ENCODE results near the gene POP4.
A peak's percentile ranks its signal among the peaks of the same experiment; 100 is the strongest.

POP4 gene

GRCh38 chr19:29576761-29577648 lies 29.1 kb upstream of the POP4 start:
- no peak for DNase-seq (ENCODE audit: low read depth)

DNA sequence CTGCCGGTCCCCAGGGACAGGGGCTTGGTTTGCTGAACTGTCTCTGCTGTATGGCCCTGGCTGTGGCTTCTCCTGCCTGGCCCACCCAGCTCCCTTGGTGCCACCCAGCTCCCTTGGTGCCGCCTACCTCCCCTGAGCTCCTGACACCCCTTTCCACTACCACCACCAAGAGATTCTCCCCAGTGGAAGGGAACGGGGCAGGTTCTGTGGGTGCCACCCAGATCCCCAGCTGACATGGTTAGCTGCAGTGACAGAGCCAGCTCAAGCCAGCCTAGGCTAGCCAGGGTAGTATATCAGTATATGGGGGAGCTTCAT lies 28.5 kb upstream of the POP4 start:
- DNase-seq (ENCODE audit: low read depth), result no peak

GRCh38 chr19:29578349-29578748 lies 27.7 kb upstream of the POP4 start:
- DNase-seq (ENCODE audit: low read depth), result no peak

- no peak for DNase-seq (ENCODE audit: low read depth)
Measured at GRCh38 chr19:29579308-29579910, 26.7 kb upstream of the POP4 start.

DNA sequence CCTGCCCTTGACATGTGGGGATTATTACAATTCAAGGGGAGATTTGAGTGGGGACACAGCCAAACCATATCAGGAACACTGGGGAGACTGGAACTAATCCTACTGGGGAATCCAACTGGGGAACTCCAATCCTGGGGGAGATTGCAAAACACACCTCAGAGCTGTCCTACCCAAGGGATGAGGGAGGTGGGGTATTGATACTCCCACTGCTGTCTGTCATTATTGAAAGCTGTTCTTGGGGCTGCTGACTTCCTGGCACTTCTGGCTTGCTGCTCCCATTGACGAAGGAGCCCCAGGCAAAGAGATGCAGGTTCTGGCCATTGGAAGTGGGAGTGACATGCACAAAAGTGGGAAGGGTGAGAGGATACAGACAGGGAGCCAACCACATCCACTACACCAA lies 24.7 kb upstream of the POP4 start:
- no peak for DNase-seq (ENCODE audit: low read depth)

DNA sequence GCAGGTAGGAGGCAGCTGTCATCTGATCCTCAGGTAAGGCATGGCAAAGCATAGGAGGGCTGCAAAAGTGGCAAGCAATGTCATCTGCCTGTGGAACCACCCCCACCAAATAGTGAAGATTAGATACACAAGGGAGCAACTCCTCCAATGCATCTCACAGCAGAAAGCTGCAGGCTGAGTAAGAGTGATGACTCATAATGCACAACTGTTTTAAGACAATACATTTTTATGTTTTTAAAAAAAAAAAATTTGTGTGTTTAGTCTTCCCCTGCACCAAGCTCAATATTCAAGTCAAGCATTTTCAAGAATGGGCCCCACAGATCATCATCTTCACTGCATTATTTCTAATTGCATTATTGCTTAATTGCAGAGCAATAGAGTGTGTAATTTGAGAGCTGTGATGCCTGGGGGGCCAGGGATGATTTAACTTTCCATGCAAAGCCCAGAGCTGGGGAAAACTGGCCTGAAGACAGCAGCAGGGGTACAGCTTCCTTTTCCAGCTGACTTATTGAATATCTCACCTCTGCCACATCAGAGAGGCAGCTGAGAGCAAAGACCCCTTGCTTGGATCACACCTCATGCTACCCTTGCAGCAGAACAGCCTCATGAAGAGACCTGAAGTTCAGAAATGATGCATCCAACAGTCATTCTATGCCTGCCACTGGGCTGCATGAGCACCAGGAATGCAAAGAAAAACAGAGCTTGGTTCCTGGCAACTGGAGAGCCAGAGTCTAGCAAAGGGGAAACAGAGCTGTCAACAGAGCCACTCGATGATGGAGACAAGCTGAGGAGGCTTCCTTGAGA lies 22.7 kb upstream of the POP4 start:
- DNase-seq (ENCODE audit: low read depth), result no peak

- no peak for DNase-seq (ENCODE audit: low read depth)
Measured at GRCh38 chr19:29586401-29586800, 19.7 kb upstream of the POP4 start.

DNA sequence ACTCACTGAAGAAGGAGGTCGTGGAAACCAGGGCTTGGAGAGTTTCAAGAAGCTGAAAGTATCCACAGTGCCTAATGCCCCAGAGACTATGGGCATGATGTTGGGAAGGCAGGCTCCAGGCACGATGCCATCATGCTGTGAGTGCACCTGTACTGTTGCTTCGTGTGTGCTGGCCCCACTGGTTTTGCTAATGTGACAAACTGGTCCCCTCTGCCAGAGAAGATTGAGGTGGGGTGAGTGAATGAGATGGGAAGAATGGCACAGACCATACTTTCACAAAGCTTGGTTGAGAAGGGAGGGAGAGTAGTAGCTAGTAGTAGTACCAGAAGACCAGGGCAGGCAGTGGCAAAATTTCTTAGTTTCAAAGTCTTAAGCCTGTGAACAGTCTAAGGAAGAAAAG lies 19.0 kb upstream of the POP4 start:
- no peak for DNase-seq (ENCODE audit: low read depth)

DNA sequence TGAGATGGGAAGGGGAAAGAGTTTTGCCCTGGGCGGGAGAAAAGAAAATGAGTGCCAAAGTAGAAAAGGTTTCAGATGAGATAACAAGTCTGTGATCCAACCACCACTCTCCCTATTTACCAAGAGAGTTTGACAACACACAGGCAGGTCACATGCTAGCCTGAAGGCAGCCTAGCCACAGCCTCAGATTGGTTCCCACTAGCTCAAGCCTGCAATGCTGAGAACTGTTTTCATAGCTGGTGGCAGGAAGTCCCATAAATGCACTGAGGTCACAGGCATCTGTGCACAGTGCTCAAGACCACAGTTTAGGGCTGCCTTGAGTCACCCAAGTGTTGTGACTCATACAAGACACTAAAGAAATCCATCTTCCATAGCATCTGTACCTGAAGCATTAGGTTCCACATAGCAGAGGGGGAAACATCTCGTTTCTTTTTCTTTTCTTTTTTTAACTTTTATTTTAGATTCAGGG lies 18.5 kb upstream of the POP4 start:
- DNase-seq (ENCODE audit: low read depth), result no peak

- DNase-seq (ENCODE audit: low read depth), result no peak
Measured at GRCh38 chr19:29588095-29588494, 18.0 kb upstream of the POP4 start.

GRCh38 chr19:29590278-29590677 lies 15.8 kb upstream of the POP4 start:
- no peak for DNase-seq (ENCODE audit: low read depth)

DNA sequence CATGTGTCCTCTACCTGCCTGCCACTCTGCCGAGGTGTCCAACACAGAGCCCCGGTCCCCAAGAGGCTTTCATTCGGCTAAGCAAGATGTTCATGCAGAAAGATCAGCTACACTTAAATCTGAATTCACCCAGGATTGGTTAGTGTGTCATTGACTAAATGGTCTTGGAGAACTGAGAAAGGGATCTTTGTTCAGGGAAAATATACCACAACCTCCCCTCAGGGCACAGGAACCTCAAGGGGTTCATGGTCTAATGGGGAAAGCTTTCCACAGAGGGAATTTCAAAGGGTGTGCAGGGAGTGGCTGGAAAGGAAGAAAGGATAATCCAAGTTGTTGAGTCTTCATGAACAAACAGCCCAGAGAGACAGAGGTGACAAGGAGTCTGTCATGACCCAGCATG lies 14.4 kb upstream of the POP4 start:
- no peak for DNase-seq (ENCODE audit: low read depth)

GRCh38 chr19:29593869-29594268 lies 12.2 kb upstream of the POP4 start:
- DNase-seq (ENCODE audit: low read depth), result no peak

DNA sequence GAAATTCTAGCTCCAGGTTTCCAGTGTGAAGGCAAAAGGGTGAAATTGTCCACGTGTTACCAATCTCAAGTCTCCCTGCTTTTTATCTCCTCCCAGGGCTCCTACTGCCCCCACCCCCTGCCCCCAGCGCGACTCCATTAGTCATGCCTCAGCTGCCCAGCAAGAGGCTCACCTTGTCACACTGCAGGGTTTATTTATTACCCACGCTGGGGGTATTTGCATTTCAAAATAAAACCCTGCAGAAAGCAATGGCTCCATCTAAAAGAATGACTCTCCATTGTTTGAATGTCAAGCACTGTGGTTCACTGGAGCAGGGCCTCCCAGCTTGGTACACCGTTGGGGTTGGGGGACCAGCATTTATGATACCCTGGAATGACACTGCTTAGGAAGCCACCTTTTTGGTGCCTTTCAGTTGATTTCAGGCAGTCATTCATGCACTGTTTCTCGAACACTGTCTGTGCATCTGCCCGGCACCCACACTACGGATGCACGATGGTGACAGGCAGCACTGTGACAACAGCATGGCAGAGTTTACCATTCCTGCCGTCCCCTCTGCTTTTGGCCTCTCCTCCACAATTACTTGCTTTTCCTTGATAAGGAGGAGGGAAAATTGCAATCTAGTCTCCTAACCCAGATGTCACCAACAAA lies 9.9 kb upstream of the POP4 start:
- DNase-seq (ENCODE audit: low read depth), result no peak

DNA sequence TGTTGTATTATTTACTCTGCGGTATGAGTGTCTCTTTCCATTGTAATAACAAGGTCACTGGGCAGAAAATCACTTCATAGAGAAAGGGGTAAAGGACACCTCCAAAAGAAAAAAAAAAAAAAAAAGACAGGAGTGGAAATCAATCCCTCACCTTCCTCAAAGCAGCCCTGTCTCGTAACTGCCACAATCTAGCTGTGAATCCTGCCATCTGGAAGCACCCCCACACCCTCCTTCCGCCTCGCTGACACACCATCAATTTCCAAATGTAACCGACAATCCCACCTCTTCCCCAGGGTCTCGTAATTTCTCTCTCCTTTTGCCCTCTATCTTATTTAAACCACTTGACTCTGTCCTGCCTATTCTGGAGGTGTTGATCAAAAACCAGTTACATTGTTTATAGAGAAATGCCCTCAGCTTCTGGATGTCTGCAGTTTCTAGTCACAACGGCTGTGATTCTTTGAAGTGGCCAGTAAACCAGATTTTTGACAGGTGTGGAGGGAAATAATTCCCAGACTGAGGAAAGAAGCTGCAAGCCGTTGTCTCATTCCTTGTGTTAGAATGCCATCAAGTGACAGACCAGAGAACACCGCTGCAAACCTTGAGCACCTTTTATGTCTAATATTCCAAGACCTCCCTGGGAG lies 9.1 kb upstream of the POP4 start:
- no peak for DNase-seq (ENCODE audit: low read depth)

DNA sequence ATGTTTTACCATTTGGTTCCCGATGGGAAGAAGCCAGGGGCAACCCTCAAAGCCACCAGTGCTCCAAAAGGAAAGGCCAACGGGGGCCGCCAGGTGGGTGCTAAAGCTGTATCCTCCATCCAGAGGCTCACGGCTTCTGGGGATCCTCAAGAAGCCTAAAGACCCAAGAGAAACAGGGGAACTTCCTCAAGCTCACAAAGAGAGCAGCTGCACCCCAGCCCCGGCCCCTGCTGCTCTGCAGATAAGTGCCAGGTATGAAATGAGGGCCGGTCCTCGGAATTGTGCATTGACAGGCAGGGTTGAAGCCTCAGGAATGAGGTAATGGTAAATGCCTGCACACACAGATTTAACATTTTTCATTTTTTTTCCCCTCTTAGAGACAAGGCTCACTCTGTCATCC lies 8.0 kb upstream of the POP4 start:
- DNase-seq (ENCODE audit: low read depth), result no peak

GRCh38 chr19:29598496-29598895 lies 7.6 kb upstream of the POP4 start:
- DNase-seq (ENCODE audit: low read depth), result no peak

DNA sequence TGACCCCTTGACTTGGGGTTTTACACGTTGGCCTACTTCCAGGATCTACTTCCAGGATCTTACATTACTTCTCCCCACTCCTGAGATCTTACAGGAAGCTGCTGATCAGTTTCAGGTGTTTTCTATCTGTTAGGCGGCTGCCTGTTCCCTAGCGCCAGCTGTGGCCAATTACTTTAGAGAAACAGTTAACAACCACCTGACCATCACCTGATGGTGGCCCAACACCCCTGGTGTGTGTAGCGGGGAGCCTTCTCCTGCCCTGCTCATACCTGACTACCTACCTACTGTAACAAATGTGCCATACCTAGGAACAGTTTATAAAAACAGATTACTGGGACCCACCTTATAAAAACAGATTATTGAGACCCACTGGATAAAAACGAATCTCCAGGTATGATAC lies 2.8 kb upstream of the POP4 start:
- DNase-seq (ENCODE audit: low read depth), result no peak

GRCh38 chr19:29606420-29606747 lies 301 bp downstream of the POP4 start:
- DNase-seq (ENCODE audit: low read depth), result no peak

DNA sequence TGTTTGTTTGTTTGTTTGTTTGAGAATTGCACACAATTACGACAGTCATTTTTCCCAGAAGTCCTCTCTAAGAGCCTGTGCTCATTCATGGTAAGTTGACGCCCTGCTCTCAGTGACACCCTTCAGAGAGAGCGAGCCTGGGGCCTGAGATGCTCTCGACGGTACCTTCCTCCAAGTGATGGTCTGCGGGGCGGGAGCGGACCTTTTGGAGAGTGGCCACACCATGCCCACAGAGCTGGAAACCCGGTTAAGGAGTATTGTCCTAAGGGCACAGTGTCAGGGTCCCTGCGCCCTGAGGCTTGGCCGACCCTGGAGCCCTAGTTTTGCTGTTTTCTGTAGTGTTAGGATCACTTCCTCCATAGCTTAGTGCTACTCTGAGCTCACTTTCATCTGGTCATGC lies 3.6 kb downstream of the POP4 start:
- no peak for DNase-seq (ENCODE audit: low read depth)

- no peak for DNase-seq (ENCODE audit: low read depth)
Measured at GRCh38 chr19:29610213-29610573, 4.1 kb downstream of the POP4 start.

DNA sequence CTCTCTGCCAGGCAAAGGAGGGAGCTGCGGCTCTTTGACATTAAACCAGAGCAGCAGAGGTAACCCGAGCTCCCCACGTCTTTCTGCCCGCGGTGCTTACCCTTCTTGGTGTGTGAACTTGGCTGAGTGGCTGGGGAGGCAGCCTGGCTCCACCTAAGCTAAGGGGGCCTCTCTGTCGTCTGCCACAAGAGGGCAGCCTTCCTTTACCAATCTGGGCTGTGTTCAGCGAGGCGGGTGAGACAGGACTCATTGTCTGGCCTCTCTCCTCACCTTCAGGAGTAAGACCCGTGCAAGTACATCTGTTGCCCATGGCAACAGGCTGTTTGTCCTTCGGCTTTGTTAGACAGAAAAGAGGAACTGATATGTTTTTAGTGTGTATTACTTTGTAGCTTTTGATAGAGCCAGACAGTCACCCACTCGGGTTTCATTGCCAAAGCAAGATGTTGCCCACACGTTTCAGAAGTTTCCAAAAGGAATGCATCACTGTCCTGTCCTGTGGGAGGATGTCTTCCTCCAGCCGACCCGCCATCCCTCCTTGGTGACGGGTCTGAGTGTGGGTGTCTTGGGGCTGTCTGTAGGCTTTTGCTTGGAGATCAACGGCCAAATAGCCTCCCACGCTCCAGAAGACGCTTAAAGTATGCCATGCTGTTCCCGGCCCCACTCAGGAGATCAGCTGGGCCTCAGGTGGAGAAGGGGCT lies 4.6 kb downstream of the POP4 start:
- peak; percentile 79 for DNase-seq (ENCODE audit: low read depth)
